AG04449 (cell line): ENCODE measurements around the gene MOV10.

ENCODE experiments used
- CTCF ChIA-PET: fragments of 350-600 bp; formaldehyde crosslinking; extraction: SDS; loops from one replicate; lab custom pipeline; 2021; ENCODE audit warnings: antibody characterized with exemption; lab: Yijun Ruan, JAX
- POLR2A ChIA-PET: fragments of 400-600, 350-600 bp; formaldehyde crosslinking; extraction: SDS; loops from one replicate; lab custom pipeline; 2020; ENCODE audit warnings: antibody characterized with exemption, inconsistent platforms; lab: Yijun Ruan, JAX
- DNase-seq: peaks from one replicate; pipeline ENCODE4 v3.0.0-alpha.2; 2010; ENCODE audit warnings: low read depth, low spot score
- H3K4me3 ChIP-seq: 2 replicates; pipeline ENCODE4 v1.5.1; 2011; ENCODE audit warnings: low read depth, mild to moderate bottlenecking, control low read depth, low read length
- CTCF ChIP-seq: IDR thresholded peaks from one replicate; pipeline ENCODE4 v1.5.1; 2011; ENCODE audit warnings: mild to moderate bottlenecking, moderate library complexity, low read length, control low read depth, inconsistent platforms; ENCODE audit not compliant: insufficient read depth; ENCODE audit errors: missing control alignments

The MOV10 gene

DNA sequence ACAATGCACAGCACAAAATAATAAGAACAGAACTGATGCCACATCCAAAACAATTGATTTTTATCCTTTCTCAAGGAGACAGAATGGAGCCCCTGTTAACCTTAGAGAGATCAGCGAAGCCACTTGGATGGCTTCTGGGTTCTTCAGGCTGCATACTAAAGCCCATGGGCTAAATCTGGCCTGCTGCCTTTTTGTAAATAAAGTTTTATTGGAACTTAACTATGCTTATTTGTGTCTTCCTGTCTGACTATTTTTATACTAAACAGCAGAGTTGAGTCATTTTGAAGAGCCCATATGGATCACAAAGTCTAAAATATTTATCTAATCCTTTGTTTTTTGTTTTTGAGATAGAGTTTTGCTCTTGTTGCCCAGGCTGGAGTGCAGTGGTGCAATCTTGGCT lies 57.0 kb downstream of the MOV10 start:
- no peak for DNase-seq
- POLR2A ChIA-PET = no interaction called here
- no peak overlapping the region for H3K4me3 ChIP-seq
- no peak for TF ChIP-seq CTCF
- CTCF ChIA-PET = interaction anchor here (1.0 to 7.4 kb wide), 3 partner anchors 13 to 73 kb away, joined by 3 to 132 read pairs (median 22); partner anchors contain the start of gene PPM1J

GRCh38 chr1:112735752-112736151 lies 61.3 kb downstream of the MOV10 start:
- TF ChIP-seq CTCF = no peak
- DNase-seq = no peak
- H3K4me3 ChIP-seq = no peak overlapping the region
- ChIA-PET CTCF (interaction anchor here (1.1 to 4.8 kb wide), 3 partner anchors 13 to 23 kb away, joined by 3 to 86 read pairs (median 4); a partner anchor contains a TSS), POLR2A (no interaction called here)

DNA sequence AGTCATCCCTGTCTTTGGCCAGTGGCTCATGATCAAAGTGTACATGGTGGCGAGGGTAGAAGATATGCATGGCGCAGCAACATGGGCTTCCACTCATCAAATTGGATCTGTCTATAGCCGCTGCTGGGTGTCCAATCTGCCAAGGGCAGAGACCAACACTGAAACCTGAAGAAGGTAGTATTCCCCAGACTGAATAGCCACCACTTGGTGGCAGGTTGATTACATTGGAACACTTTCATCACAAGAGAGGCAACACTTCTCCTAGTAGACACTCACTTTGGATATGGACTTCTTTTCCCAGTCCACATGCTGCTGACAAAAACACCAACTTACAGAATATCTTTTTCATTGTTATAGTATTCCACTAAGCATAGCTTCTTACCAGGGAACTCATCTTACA lies 63.1 kb downstream of the MOV10 start:
- ChIA-PET POLR2A (no interaction called here), CTCF (interaction anchor here (1.3 to 12.4 kb wide), 5 partner anchors 8 to 305 kb away, joined by 3 to 264 read pairs (median 6); partner anchors contain the start of gene PPM1J)
- no peak for DNase-seq
- no peak for TF ChIP-seq CTCF
- no peak overlapping the region for H3K4me3 ChIP-seq

DNA sequence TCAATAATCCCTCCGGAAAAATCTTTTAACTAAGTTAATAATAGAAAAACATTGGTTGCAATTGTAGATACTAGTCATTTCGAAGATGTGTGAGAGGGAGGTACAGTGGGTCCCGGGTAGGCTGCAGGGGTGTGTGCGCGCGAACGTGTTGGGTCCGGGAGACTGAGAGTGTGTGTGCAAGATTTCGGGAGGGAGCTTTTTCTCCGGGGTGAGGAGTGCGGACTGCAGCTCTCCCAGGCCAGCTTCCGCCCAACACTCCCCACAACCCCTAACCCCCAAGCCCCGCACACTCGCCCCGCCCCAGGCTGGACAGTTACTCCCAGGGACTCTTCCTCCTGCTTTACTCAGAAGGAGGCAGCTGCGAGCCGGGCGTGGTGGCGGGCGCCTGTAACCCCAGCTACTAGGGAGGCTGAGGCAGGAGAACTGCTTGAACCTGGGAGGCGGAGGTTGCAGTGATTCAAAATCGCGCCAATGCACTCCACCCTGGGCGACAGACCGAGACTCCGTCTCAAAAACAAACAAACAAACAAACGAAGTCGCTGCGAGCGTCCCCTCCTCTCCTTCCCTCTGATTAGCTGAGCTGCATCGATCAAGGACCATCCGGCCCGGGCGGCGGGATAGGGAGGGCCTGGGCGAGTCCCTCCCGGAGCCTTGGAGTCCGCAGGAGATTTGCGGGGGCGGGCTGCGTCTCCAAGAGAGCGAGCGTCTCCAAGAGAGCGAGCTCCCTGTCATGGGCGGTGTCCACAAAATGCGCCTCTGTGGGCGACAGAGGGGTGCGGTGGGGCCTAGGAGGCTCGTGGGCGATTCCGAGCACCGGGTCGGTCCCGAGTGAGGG lies 68.9 kb downstream of the MOV10 start:
- POLR2A ChIA-PET = interaction anchor here (0.6 kb wide), 1 partner anchor 1012 kb away, joined by 3 read pairs; no protein-coding TSS in a partner anchor
- CTCF ChIA-PET = interaction anchor here (0.8 to 12.4 kb wide), 15 partner anchors 10 to 330 kb away, joined by 3 to 264 read pairs (median 8); partner anchors contain the start of genes LRIG2 and PPM1J
- DNase-seq = no peak
- peak overlapping the region; percentile 37 for H3K4me3 ChIP-seq
- TF ChIP-seq CTCF = no peak

DNA sequence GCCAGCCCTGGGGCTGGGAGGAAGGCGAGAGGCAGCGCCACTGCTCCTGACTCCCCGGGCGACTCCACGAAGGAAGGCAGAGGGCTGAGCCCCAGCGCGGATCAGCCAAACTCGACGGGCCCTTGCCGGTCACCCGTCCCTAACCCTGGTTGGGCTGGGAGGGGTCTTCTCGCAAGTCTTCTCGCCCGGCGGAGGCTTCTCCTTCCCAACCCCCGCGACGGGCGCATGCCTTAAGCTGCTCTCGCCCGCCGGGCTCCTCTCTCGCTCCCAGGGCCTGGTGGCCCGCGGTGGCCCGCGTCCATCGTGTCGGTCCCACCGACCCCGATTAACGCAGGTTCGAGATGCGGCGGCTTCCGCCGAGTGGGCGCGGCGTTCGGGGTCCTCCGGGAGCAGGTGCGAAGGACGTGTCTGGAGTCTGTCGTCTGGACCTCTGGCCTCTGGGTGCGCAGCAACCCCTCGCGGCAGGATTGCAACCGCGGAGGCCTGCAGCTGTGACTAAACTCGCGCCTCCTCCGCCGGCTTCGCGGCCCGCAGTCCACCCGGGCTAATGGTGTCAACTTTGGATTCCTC lies 69.6 kb downstream of the MOV10 start:
- H3K4me3 ChIP-seq = peak overlapping the region; percentile 37
- POLR2A ChIA-PET = interaction anchor here (0.5 kb wide), 1 partner anchor 350 kb away, joined by 3 read pairs; no protein-coding TSS in a partner anchor
- peak; percentile 77 for TF ChIP-seq CTCF
- DNase-seq = no peak
- CTCF ChIA-PET = interaction anchor here (0.8 to 12.4 kb wide), 20 partner anchors 10 to 329 kb away, joined by 3 to 264 read pairs (median 6); partner anchors contain the start of genes LRIG2 and PPM1J
